GM18870 (cell line): ENCODE measurements around the gene BCL2L1.
"Not testable (repeated sequence)": the region's sequence is repeated elsewhere in the genome, so short reads cannot be mapped to it uniquely, and the experiment has no call there.

Experiments
- ATAC-seq: cut with Tn5 transposase; IDR thresholded peaks from one replicate; pipeline ENCODE4 v1.9.1; 2021; ENCODE audit warnings: moderate library complexity; ENCODE audit not compliant: unreplicated experiment

The BCL2L1 gene

DNA sequence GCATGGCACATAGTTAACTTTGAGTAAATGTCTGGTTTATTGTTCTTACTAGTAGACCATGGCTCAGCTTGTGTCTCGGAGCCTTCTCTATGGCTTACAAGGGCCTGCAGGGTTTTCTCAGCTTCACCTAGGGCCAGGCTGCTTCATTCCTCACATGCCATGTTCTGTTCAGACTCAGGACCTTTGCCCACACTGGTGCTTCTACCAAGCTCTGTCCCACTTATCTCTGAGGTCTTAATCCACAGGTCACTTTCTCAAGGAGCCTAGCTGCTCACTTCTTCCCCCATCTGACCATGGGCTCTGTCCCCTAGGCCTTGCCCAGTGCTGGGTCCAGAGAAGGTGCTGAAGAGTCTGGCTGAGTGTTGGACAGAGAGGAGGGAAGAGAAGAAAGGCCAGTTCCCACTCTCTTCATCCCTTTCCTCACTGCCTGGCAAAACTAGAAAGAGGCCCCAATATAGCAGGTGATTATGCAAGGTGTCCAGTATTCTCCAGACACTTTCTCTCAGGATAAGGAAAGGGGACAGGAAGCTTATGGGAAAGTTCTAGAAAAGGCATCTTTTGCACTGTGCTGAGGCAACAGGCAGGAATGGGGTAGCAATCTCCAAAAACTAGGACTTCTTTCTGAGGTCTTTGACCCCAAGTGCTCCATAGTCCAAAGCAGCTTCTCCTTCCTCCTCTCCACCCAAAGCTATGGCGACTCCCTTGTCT lies 45.0 kb downstream of the BCL2L1 start:
- ATAC-seq, result no peak

DNA sequence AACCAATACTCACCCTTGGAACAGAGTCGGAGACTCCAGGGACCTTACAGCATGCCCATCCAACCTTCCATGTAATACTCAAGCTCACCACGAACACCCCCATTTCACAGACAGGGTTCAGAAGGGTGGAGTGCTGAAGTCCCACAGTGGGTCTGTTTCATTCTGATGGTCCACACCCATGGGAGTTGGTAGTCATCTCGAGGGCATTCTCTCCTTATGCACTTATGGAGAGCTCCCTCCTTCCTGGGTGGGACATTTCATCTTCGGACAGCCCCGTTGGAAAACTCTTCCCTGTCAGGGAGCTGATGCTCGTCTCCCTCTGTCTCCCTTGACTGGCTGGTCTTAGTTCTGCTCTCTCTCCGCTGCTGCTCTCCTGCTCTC lies 46.1 kb downstream of the BCL2L1 start:
- ATAC-seq, result no peak

DNA sequence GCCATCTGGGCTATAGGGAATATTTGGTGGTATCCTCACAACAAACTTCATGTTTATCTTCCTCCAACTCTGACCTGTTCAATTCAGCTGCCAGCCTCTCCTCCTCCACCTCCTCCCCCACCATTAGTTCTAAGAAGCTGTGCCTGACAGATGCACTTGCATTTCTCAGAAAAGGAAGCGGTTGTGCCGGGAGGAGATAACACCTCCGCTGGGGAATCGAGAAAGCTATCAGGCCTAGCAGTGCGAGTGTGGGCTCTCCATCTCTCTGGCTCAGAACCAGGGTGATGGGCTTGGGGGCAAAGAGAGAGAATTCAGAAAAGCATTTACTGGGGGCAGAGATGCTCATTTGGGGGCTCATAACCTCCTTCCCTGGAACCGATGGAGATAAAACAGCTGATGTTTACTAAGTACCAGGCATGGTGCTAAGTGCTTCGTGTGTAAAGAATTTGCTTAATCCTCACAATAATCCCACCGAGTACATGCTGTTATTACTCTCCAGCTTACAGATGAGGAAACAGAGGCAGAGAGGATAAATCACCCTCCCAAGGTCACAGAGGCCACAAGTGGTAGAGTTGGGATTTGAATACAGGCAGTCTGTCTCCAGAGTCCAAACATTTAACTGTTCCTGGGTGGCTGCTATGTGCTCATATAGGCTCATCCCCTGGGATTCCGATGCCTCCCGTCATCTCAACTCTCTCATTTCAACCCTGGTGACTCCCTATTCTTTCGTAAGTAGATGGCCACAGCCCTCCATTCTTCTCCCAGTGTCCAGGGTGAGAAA lies 46.6 kb downstream of the BCL2L1 start:
- ATAC-seq, result no peak

DNA sequence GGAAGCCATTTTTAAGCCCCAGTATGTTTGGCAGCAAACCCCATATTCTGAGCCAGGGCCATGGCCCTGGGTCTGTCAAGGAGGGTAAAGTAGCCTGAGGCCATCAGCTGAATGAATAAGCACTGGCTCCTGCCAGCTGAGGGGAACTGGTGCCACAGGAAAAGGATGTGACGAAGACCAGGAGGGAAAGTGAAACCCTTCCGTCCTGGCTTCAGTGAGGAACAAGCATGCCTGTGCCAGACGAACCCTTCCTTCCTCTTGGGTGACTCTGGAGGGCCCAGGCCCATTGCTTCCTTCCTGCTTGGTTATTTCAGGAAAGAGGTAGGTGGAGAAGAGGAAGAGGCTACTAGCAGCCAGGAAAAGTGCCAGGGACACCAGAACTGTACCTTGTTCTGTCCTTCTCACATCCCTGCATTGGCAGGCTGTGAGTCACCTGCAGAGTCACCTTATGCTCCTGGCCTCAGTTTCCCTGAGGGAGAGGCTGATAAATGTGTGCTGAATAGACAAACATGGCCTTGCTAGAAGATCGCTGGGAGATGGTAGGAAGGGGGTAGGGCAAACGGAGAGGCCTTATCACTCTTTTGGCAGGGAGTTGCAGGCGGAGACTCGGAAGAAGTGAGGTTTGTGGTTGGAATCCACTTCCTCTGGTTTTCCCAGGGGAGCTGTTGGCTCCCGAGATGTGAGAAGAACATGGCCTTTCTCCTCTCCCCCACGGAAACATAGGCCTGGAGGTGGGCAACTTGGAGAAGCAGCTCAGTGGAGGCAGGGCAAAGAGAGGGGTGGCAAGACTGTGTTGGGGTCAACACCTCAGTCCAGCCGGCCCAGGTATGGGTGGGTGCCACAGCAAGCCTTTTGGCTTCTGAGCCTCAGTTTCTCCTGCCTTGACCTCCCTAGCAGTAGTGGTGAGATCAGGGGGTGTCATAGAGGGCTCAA lies 47.5 kb downstream of the BCL2L1 start:
- peak; percentile 78 for ATAC-seq

DNA sequence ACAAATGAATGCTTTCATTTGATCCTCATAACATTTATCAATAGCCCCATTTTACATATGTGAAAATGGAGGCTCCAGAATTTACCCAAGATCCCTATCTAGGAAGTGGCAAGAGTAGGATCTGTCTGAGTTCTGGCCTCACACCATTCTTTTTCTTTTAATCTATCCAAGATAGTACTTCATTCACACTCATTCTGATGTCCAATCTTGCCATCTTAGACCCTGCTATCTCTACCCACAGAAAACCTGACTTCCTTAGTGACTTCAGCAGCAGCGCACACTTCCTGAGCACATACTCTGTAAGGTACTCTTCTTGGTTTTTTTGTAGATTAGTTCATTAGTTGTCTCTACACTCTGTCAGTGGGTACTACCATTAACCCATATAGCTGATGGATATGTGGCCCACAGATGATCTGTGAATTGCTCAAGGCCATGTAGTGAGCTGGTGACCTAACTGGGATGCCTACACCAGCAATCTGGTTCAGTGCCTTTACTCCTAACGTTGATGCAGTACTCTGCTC lies 48.7 kb downstream of the BCL2L1 start:
- no peak for ATAC-seq

DNA sequence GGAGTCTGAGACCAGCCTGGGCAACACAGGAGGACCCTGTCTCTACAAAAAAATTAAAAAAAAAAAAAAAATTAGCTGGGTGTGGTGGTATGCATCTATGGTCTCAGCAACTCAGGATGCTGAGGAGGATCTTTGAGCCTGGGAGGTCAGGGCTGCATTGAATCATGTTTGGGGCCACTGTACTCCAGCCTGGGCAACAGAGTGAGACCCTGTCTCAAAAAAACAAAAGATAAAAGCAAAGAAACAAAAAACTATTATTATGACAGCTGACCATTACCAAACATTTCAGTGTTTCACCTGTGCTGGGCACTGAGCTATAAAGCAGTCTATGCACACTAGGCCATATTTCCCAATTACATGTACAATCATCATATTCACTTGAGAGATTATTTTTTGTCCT lies 49.2 kb downstream of the BCL2L1 start:
- ATAC-seq, result no peak

DNA sequence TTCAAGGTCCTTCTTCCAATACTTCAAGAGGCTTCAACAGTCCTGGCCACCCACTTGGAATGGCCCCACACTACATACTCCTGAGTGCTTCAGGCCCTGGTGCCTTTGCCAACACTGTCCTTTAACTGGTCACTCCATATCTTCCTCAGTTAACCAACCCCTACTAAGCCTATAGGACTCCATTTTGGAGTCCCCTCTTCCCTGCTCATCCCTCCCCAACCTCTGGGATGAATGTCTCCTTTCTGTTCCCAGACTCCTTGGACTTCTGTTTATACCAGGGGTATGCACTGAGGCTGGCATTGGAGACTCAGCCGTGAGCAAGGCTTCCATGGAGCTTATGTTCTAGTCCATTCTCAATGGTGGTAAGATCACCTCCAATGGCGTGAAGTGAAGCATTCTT lies 51.3 kb downstream of the BCL2L1 start:
- ATAC-seq, result no peak

DNA sequence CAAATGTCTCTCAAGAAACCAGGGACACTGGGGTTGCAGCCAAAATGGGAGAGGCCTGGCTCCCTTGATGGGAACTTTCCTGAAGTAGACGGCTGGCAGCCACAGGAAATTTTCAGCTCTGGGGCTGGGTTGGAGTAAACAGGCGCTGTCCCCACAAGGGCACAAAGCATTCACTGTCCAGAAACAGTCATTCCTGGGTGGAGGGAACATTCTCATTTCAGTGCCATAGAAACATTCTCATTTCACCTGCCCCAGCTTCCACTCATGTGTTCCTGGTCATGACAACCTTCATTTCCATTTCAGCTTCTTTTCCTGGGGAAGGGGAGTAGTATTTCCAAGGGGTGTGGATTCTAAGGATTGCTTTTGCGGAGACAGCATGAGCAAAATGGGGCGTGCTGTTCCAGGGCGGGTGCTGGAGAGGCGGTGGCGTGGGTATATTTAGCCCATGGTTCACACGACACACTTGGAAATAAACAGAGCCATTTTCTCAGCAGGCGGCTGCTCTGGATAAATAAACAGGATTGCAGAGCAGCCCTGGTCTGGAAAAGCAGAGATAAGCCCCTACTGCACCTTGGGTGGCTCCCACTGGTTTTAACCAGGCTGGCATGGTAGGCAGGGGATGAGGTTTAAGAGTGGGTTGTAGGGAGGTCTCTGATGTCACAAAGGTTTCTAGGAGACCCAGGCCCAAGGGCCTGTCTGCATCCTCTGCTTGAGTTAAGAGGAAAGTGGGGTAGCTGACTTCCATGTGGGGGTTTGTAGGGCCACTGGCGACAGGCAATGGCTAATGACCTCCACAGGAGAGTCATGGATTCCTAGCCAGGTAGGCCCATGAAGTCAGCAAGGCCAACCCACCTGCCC lies 52.1 kb downstream of the BCL2L1 start:
- ATAC-seq, result no peak

DNA sequence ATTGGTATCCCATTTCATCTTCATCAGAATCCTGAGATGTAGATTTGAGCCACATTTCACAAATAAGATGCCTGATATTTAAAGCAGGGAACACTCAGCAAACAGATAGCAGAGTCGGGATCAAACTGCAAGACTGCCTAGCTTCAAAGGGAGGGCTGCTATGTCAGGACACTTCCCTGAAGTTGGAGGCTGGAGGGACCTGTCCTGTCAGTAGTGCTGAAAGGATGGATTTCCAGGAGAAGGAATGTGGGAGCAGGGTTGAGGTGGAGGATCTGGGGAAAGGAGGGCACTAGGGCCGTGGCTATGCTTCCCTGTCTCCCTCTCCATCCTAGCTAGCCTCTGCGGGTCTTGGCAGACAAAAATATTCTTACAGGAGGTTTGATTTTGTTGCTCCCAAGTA lies 52.8 kb downstream of the BCL2L1 start:
- no peak for ATAC-seq

DNA sequence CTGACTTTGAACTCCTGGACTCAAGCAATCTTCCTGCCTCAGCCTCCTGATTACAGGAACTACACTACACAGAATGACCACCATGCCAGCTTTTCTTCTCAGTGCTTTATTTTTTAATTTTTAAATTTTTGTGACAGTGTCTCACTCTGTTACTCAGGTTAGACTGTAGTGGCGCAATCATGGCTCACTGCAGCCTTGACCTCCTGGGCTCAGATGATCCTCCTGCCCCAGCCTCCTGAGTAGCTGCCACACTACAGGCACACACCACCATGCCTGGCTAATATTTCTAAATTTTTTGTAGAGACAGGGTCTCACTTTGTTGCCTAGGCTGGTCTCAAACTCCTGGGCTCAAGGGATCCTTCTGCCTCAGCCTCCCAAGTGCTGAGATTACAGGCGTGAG lies 53.7 kb downstream of the BCL2L1 start:
- not testable (repeated sequence) for ATAC-seq

DNA sequence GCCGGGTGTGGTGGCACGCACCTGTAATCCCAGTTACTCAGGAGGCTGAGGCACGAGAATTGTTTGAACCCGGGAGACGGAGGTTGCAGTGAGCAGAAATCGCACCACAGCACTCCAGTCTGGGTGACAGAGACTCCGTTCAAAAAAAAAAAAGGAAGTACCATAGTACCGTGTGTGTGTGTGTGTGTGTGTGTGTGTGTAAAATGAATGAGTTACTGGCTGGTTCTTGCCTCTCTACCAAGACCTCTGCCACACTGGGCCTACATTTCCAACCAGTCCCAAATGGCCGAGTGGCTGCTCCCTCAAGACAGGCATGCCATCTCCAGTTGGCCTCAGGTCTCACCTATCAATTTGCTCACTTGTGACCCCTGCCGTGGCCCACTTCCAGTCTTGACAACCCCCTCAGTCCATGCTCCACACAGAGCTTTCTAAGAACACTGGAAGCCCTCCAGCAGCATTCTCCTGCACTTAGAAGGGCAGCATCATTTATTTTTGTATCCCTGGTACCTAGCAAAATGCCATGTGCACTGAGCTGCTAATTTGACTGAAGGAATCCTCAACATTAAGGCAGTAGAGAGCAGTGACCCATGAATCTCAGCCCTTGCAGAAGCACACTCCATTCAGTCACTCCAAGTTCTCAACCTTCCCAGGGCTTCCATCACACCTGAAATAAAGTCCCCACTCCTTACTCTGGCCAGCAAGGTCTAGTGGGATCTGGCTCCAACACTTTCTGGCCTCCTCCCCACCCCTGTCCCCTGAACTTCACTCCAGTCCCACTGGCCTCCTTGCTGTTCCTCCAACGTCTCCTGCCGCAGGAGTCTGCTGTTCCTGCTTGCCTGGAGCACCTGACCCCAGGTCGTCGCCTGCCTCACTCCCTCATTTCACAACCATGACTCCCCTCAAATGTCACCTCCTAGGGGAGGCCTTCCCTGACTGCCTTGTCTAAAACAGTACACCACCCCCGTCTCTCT lies 55.1 kb downstream of the BCL2L1 start:
- no peak for ATAC-seq

DNA sequence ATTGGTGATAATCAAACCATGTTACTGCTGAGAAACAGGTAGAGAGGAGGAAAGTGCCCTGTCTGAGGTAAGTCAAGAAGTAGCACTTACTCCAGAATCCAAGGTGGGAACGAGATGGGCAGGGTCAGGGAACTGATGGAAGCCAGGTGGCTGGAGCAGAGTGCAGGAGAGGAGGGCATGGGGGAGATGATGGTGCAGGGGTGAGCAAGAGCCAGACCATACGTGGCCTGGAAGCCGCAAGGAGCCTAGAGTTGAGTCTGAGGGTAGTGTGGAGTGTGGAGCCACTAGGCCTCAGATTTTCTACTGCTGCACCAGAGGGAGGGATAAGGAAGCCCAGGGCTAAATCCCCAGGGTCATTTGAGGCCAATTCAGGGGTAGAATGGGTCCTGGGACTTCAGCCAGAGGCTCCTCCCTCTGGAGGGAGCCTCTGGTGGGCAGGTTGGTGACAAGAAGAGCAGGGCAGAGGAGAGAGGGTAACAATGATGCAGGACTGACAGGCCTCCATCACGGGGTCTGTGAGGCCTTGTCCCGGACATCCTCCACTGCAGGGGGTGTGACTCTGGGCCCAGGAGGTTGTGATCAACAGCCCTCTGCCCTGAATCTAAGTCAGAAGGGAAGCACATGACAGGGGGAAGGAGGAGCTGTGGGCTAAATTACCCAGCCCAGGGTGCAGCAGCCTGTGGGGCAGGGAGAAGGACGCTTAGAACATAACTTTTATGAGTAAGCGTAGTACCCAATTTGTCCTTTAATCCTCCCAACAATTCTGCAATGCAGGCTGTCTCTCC lies 56.2 kb downstream of the BCL2L1 start:
- ATAC-seq, result no peak

DNA sequence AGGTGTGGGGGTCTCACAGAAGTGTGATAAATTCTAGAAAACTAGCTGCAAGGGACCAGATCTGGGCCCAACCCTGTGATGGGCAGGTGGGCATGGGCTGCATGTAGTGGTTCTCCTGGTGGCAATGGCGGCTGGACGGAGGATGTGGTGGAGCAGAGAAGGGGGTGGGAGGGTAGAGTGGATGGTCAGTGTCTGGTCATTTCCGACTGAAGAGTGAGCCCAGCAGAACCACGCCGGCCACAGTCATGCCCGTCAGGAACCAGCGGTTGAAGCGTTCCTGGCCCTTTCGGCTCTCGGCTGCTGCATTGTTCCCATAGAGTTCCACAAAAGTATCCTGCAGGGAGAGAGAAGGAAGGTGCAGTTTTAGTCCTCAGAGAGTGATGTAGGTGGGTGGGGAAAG lies 56.9 kb downstream of the BCL2L1 start:
- no peak for ATAC-seq

DNA sequence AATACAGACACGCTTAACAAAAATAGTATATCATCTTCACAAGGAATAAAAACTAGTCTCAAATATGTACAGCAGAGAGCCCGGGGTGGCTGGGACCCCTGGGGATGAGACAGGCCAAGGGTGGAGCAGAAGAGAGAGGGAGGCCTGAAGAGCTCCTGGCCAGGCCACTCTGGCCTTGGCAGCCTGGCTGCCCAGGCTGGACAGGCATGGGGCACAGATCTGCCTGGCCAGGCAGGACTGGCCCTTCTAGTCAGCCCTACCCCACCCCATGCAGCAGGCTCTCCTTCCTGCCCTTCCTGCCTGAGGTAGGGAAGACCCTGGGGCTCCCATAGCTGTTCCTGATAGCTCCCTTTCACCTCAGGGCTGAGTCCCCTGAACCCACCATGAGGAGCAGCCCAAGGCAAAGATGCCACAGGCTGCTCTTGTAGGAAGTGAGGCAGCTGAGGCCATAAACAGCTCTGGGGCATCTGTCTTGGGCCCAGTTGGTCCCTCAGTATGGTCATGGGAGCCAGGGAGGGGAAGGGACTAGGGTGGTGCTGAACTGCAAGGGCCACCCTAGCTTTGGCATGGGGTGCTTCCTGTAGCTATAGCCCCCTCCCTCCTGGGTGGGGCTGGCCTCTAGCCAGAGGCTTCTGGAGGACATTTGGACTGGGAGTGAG lies 57.8 kb downstream of the BCL2L1 start:
- ATAC-seq, result no peak

DNA sequence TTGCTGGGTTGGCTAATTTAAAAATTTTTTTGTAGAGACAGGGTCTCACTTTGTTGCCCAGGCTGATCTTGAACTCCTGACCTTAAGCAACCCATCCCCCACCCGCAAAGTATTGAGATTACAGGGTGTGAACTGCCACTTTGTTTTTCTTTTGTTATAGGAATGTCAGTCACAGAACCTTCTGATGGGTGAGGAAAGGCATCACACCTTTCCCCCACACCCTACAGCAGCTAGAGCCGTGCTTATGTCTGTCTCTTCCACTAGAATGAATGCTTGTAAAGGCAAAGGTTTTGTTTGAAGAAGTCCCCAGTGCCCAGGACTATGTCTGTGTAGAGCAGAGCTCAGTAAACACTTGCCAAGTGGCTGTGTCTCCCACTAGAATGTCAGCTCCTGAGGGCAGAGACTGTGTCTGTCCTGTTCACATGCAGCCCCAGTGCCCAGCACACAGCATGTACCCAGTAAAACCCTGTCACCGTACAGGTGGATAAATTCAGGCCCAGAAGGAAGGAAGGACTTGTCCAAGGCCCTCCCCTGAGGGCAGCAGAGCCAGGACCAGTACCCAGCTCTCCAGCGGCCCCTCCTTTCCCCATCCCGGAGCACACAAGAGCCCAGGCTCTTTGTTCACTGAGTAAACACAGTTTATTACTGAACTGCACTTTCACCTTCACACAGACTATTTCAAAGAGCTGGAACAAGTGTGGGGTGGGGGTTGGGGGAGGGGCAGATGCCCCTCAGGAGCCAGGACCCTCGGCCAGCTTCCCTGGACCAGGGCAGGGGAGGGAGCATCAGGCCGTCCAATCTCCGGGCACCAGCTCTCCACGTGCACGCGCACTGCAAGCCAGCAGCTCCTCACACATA lies 58.6 kb downstream of the BCL2L1 start:
- ATAC-seq, result no peak

DNA sequence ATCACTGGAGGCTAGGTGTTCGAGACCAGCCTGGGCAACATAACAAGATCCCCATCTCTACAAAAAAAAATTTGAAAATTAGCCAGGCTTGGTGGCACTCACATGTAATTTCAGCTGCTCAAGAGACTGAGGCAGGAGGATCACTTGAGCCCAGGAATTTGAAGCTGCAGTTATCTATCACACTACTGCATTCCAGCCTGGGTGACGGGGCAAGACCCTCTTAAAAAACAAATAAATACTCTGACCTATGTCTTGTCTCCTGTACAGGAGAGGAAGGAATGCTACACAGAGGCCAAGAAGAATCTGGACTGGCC lies 59.2 kb downstream of the BCL2L1 start:
- no peak for ATAC-seq

DNA sequence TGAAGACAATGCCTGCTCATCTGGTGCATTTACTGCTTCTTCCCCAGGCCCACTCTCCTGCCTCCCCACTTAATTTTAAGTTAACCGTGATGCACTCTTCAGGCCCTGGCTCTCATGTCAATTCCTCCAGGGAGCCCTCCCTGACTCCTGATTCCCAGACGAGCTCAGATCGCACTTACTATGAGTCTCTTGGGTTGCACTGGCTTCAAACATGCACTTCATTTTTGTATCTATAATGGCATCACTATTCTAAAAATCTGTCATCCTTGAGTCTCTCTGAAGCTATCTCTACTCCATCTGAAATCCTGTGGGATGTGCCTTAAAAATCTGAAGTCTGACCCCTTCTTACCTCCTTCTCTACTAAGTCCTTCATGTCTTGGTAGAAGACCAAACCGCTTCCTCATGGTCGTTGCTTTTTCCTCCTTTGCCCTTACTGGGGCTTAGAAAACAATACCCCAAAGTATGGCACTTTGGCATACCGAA lies 60.3 kb downstream of the BCL2L1 start:
- ATAC-seq, result no peak
